Measurements from ENCODE around the gene OSBPL2.

OSBPL2 gene

DNA sequence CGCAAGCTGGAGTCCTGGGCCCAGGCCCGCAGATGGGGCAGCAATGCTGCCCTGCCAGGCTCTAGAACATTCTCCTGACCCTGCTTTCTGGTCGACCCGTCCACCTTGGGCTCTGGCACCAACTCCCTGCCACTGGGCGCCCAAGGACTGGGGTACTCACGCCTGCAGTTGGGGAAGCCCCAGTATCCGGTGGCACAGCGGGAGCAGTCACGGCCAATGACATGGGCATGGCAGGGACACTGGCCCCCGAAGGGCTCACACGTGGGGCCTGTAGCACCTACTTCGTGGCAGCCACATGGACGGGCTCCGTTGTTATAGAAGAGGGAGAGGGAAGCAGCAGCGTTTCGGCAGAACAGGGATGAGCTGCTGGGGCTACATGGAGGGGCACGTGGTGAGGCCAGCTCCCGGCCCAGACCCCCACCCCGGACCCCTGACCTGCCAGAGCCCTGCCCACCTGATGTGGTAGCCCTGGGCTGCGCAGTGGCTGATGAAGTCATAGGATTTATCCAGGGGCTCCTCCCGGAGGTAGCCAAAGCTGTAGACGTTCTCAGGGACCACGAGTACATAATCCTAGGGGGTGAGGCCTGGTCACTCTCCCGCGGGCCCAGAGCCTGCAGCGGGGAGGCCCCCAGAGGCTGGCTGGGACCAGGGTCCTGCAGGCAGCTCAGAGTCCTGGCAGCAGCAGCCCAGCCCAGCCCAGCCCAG, 90.5 kb downstream of the OSBPL2 start:
- CTCF ChIA-PET, result no interaction called here
- POLR2A ChIA-PET, result no interaction called here
- no peak for DNase-seq (ENCODE audit: extremely low spot score)
- TF ChIP-seq, protein P1, sequence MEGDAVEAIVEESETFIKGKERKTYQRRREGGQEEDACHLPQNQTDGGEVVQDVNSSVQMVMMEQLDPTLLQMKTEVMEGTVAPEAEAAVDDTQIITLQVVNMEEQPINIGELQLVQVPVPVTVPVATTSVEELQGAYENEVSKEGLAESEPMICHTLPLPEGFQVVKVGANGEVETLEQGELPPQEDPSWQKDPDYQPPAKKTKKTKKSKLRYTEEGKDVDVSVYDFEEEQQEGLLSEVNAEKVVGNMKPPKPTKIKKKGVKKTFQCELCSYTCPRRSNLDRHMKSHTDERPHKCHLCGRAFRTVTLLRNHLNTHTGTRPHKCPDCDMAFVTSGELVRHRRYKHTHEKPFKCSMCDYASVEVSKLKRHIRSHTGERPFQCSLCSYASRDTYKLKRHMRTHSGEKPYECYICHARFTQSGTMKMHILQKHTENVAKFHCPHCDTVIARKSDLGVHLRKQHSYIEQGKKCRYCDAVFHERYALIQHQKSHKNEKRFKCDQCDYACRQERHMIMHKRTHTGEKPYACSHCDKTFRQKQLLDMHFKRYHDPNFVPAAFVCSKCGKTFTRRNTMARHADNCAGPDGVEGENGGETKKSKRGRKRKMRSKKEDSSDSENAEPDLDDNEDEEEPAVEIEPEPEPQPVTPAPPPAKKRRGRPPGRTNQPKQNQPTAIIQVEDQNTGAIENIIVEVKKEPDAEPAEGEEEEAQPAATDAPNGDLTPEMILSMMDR (IDR thresholded peaks at IDR 0.05; ENCODE audit: control extremely low read depth, extremely low read depth, low read depth, missing control alignments), result no peak

DNA sequence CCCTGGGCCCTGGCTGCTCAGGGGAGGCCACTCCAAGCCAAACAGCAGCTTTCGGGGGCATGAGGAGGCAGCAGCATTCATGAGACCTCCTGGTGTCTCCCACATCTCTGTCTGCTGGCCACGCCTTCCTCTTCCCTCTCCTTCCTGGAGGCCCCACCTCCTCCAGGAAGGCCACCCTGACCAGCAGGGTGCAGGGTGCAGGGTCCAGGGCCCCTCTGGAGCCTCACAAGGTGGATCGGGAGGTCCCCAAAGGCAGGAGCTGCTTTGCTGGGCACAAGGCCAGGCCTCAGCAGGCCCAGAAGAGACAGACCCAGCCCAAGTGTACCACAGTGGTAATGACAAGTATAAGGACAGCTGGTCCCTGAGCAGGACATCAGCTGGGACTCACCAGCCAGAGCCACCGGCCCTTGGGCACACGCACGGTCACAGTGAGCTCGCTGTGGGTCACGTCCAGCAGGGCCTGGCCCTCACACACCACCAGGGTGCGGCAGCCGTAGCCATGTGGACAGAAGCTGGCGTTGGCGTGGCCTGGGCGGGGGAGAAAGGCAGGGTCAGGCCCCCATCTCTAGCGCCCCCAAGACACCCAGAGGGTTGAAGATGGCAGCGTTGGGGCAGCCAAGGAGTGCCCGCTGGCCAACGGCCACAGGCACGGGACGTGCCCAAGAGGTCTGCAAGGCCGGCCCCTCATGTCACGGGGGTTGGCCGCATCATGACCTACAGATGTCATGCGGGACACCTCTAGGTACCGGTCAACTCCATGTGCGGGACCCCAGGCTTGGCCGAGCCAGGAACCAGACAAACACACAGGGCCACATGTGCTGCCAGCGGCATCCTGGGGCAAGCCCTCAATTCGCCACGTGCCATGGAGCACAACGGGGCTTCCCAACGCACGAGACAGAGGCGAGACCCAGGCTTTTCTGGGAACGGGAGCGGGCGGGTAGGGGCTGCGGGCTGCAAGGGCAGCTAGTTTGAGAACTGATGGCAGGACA, 91.4 kb downstream of the OSBPL2 start:
- POLR2A ChIA-PET, result no interaction called here
- CTCF ChIA-PET, result no interaction called here
- TF ChIP-seq, protein P1 (IDR thresholded peaks at IDR 0.05; ENCODE audit: control extremely low read depth, extremely low read depth, low read depth, missing control alignments), result no peak
- no peak for DNase-seq (ENCODE audit: extremely low spot score)

DNA sequence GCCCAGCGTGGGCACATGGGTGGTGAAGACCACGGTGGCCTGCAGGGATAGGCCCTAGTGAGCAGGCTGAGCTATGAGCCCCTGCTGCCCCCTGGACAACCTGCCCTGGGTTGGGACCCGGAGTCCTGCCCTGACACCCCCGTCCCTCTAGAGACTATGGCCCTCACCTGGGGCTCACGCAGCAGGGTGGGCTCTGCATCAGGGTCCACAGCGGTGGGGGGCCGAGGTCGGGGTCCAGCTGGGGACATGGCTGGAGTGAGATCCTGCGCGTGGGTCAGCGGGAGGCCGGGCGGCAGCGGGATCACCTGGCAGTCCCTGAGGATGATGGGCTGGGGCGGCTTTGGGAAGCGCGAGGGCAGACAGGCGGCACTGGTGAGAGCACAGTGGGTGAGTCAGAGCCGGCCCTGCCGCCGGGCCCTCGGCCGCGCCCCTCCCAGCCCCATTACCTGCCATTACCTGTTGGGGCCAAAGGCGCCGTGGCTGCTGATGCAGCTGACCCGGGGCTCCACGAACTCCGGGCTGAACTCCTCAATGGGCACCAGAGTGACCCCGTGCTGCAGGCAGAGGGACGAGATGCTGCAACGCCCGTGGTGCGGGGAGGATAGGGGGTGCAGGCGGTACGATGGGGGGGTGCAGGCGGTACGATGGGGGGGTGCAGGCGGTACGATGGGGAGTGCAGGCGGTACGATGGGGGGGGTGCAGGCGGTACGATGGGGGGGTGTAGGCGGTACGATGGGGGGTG, 92.4 kb downstream of the OSBPL2 start:
- DNase-seq (ENCODE audit: extremely low spot score), result no peak
- ChIA-PET POLR2A (no interaction called here), CTCF (no interaction called here)
- TF ChIP-seq, protein P1 (IDR thresholded peaks at IDR 0.05; ENCODE audit: control extremely low read depth, extremely low read depth, low read depth, missing control alignments), result no peak

DNA sequence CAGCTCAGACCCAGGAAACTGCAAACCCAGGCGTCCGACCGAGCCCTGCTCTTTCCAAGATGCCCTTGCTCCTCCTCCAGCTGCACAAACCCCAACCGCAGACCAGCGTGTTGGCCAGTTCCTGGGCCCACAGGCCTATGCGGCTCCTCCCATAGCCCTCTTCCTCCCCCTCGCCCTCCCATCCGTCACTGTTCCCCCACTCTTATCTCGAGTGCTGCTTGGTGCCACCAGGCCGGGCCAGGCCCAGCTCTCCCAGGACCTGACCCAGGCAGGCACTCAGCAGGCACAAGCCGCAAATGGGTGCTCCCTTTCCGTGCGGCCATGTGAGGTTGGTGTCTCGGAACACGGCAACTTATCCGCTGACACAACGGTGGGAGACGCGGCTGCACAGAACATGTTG, 93.0 kb downstream of the OSBPL2 start:
- DNase-seq (ENCODE audit: extremely low spot score), result no peak

DNA sequence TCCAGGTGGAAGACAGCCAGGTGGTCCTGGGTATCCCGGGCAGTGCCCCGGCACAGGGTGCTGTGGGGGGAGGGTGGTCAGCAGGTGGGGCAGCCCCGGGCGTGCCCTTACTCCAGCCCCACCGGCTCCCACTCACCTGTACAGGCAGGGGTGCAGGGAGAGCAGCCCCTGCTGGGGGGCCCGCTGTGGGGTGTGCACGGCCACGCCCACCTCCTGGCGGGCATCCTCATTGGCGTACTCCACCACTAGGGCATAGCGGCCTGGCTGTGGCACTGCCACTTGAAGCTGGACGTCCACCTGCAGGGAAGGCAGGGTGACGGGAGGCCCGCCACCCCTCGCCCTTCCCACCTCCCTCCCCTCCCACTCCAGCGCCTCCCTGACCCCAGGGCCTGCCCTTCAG, 94.1 kb downstream of the OSBPL2 start:
- TF ChIP-seq, protein P1 (IDR thresholded peaks at IDR 0.05; ENCODE audit: control extremely low read depth, extremely low read depth, low read depth, missing control alignments), result no peak
- ChIA-PET POLR2A (no interaction called here), CTCF (no interaction called here)
- no peak for DNase-seq (ENCODE audit: extremely low spot score)

More for the DNA sequence above, 93.0 kb downstream of the OSBPL2 start:
- ChIA-PET POLR2A (no interaction called here), CTCF (no interaction called here)
- TF ChIP-seq, protein P1 (IDR thresholded peaks at IDR 0.05; ENCODE audit: control extremely low read depth, extremely low read depth, low read depth, missing control alignments), result no peak

Measured in GM10248 (cell line).